GM10266 (cell line): Measurements from ENCODE around the gene RTRAF.

ENCODE experiments used
- DNase-seq: peaks from one replicate; pipeline ENCODE4 v3.0.0; 2012; ENCODE audit errors: extremely low spot score
- CTCF ChIP-seq: IDR thresholded peaks from 2 replicates; pipeline ENCODE4 v1.5.1; 2012; ENCODE audit warnings: mild to moderate bottlenecking, low read depth; ENCODE audit not compliant: control insufficient read depth, insufficient read depth; ENCODE audit errors: missing control alignments

RTRAF gene

GRCh38 chr14:52042371-52043289 lies 53.3 kb downstream of the RTRAF start:
- no peak for DNase-seq
- TF ChIP-seq CTCF: no peak

- peak; percentile 51 for TF ChIP-seq CTCF
- DNase-seq: peak; percentile 30
Measured at GRCh38 chr14:52043690-52044089, 54.3 kb downstream of the RTRAF start.

GRCh38 chr14:52044791-52045522 lies 55.6 kb downstream of the RTRAF start:
- no peak for TF ChIP-seq CTCF
- no peak for DNase-seq

- no peak for TF ChIP-seq CTCF
- no peak for DNase-seq
Measured at GRCh38 chr14:52046376-52046917, 57.1 kb downstream of the RTRAF start.

- no peak for TF ChIP-seq CTCF
- DNase-seq: no peak
Measured at GRCh38 chr14:52048116-52048515, 58.8 kb downstream of the RTRAF start.

GRCh38 chr14:52048641-52049204 lies 59.4 kb downstream of the RTRAF start:
- no peak for DNase-seq
- no peak for TF ChIP-seq CTCF
